GM12864 (cell line): ENCODE results near the gene OGFOD2.

ENCODE experiments used
- DNase-seq: peaks from one replicate; pipeline ENCODE4 v3.0.0-alpha.2; 2011; ENCODE audit warnings: low read depth
- H3K4me3 ChIP-seq: 2 replicates; pipeline ENCODE4 v1.5.1; 2011; ENCODE audit warnings: mild to moderate bottlenecking, low read depth, low read length, control low read depth
- TF ChIP-seq, protein P1 (sequence below): IDR thresholded peaks from 2 replicates; pipeline ENCODE4 v1.5.1; 2011; ENCODE audit warnings: low read depth, mild to moderate bottlenecking, moderate library complexity, low read length, control low read depth, inconsistent platforms; ENCODE audit errors: missing control alignments

The OGFOD2 gene

DNA sequence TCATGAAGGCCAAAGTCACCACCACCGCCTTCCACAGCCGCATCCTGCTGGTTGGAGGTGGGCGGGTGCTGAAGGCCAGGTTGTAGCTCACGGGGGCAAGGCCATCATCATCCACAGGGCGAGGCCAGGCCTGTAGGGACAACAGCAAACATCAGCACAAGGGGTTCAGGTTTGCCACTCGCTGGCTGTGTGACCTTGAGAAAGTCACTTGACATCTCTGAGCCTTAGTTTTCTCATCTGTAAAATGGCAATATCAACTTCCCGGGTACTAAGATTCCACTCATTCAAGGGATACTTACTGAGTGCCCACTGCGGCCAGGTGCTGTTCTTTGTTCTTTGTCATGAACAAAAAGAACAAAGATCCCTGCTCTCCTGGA, 14.9 kb upstream of the OGFOD2 start:
- TF ChIP-seq, protein P1, sequence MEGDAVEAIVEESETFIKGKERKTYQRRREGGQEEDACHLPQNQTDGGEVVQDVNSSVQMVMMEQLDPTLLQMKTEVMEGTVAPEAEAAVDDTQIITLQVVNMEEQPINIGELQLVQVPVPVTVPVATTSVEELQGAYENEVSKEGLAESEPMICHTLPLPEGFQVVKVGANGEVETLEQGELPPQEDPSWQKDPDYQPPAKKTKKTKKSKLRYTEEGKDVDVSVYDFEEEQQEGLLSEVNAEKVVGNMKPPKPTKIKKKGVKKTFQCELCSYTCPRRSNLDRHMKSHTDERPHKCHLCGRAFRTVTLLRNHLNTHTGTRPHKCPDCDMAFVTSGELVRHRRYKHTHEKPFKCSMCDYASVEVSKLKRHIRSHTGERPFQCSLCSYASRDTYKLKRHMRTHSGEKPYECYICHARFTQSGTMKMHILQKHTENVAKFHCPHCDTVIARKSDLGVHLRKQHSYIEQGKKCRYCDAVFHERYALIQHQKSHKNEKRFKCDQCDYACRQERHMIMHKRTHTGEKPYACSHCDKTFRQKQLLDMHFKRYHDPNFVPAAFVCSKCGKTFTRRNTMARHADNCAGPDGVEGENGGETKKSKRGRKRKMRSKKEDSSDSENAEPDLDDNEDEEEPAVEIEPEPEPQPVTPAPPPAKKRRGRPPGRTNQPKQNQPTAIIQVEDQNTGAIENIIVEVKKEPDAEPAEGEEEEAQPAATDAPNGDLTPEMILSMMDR: no peak

DNA sequence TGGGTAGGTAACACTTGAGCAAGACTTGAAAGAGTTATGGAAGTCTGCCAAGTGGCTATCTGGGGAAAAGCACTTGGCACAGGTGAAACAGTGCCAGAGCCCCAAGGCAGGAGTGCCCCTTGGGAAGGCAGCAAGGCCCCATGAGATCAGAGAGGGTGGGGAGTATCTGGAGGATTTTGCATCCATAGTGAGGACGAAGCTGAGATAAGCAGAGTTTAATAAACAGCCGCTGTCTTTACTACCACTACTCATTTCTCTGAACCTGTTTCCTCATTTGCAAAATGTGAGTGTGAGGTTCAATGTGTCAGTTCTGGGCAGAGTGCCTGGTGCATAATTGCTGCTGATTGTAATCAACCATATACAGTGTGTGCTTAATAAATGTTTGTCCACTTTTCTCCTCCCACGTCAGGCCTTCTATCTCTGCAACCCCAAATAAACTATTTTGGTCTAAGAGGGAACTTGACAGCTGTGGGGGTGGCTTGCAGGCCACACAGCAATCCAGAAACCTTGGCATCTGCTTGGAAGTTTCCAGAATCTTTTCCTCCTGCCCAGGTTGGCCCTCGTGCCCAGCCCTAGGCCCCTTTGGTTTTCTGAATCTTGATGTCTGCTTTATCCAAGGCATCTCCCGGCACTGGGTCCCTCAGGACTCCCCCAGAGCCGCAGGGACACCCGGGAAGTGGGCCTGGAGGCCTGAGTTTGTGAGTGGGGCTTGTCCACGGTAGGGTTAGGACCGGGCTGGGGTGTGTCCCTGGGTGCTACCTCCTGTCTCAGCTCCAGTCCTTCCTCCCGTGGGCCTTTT, 13.3 kb upstream of the OGFOD2 start:
- no peak for DNase-seq
- TF ChIP-seq, protein P1: no peak
- no peak overlapping the region for H3K4me3 ChIP-seq

More for the DNA sequence above, 14.9 kb upstream of the OGFOD2 start:
- DNase-seq: no peak
- no peak overlapping the region for H3K4me3 ChIP-seq

DNA sequence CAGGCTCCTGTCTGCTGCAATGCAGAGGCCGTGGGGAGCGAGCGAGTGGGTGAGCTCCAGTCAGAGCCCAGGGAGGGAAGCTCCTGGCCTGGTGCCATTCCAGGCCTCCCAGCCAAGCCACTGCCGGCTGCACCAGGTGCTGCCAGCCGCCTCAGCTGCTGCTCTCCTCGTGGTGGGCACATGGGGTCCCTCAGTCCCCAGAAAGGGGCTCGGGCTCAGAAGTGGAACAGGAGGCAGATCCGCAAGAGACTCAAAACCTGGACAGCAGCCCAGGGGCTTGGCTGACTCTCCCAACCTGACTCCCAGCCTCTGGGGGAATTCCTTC, 11.1 kb upstream of the OGFOD2 start:
- DNase-seq: no peak
- H3K4me3 ChIP-seq: no peak overlapping the region
- TF ChIP-seq, protein P1: no peak

DNA sequence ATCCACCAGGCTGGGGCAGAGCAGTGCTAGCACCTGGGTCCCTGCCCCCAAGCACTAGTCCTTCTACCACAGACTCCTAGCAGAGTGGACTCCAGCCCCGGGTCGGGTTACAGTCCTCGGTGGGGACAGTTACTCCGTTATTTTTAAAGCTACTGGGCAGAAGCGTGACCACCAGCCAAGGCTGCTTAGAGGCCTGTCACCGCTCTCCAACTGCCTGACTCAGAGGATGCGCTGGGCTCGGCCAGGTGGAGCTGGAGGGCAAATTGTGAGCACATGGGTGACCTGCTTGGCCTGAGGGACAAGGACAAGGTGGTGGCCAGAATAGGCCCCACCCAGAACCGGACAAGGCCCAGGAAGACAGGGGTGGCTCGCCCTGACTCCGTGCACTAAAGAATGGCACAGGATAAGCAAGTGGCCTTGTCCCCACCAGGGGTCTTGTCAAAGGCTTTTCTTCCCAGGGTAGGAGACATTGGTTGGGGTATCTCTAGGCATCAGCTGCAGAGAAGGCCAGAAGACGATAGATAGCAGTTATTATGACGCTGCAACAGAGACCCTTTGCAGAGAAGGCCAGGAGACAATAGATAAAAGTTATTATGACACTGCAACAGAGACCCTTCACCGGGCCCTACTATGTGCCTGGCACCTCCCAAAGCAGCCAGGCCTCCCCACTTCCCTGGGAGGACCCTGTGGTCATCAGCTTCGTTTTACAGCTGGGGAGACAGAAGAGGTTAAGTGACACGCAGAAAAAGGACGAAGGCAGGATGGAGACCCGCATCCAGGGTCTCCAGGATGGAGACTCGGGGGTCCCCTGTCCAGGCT, 10.4 kb upstream of the OGFOD2 start:
- no peak for DNase-seq
- no peak overlapping the region for H3K4me3 ChIP-seq
- TF ChIP-seq, protein P1: no peak

DNA sequence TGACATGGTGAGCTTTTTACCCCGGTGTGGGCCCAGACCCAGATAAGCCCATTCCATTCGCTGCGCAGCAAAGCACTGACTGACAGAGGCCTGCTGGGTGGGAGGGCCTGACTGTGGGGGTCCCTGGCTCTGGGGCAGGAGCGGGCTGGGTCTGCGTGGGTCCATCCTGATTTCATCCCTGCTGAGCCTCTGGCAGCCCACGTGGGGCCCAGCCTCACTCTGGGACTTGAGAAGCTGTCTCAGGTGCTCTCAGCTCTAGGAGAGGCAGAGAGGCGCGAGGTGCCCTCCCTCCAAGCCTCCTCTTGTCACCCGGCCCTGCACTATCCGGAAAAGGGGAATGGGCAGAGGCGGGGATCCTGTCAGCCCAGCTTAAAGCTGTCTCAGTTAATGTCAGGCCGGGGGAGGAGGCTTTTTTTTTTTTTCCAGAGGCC, 9.7 kb upstream of the OGFOD2 start:
- DNase-seq: no peak
- no peak overlapping the region for H3K4me3 ChIP-seq

DNA sequence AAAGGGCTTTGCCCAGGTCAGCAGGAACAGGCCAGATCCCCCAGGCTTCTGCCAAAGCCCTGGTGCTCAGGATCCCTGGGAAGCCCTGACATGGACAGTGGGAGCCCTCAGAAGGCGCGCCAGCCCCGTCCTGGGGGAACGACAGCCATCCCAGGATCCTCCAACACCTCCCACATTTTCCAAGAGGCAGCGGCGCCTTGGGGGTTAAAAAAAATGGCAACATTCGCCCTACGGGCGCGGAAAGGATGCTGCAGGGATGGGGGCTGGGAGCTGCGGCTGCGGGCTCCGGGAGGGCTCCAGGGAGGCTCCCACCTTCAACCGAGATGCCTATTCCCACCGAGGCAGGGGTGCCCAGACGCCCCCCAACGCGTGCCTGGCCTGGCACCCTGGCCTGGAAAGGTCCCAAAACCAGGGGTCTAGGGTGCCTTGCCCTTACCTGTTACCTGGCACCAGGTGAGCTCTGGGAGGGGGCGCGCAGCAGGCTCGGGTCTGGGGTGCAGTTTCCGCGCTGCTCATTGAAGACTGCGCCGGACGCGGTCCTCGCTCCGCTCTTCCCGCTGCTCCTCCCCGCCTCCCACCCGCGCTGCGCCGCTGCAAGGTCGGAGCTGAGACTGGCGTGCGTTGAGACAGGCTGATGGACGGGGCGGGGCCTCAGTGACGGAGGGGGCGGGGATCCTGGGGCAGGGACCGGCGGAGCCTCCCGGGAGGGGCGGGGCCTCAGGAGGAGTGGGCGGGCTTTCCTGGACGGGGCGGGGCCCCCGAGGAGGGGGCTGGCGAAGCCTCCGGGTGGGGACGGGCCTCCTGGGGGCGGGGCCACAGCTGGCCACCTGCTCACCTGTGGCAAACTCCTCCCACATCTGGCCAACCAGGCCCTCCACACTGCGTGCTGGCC, 8.9 kb upstream of the OGFOD2 start, which contains the start of gene ABCB9:
Gene ABCB9 (minus strand): TSS at position 613 of the 892 bp plus-strand sequence. CDS start 6,228 bp downstream, outside the sequence.
- TF ChIP-seq, protein P1: no peak
- H3K4me3 ChIP-seq: peak within 1 kb of the TSS; percentile 50
- peak; percentile 62 for DNase-seq

More for the DNA sequence above, 9.7 kb upstream of the OGFOD2 start:
- TF ChIP-seq, protein P1: no peak
